Neutrophil (primary cell): ENCODE data around the gene PTPRG.

Source experiments
- H3K27ac ChIP-seq: fragments of 200-600 bp; sonication (generic); 2 replicates; pipeline ENCODE4 v1.5.1; 2016; ENCODE audit warnings: mild to moderate bottlenecking, moderate library complexity
- H3K27me3 ChIP-seq: fragments of 200-600 bp; sonication (generic); 2 replicates; pipeline ENCODE4 v1.6.0; 2016; ENCODE audit warnings: mild to moderate bottlenecking
- H3K36me3 ChIP-seq: fragments of 200-600 bp; sonication (generic); 2 replicates; pipeline ENCODE4 v1.5.1; 2017
- H3K4me1 ChIP-seq, 2 experiments: fragments of 200-600 bp in 1 of 2; sonication (generic) in 1 of 2; 1 replicate in 1 of 2; 2 replicates in 1 of 2; pipeline versions ENCODE4 v1.5.1 to v1.6.1; 2013 to 2016; ENCODE audit warnings: low read depth in 1 of 2, low read length in 1 of 2, mild to moderate bottlenecking in 1 of 2, moderate library complexity in 1 of 2; ENCODE audit not compliant: control insufficient read depth in 1 of 2, insufficient read depth in 1 of 2
- H3K4me3 ChIP-seq, 2 experiments: fragments of 200-600 bp in 1 of 2; sonication (generic) in 1 of 2; 1 replicate in 1 of 2; 2 replicates in 1 of 2; pipeline ENCODE4 v1.5.1; 2013 to 2016; ENCODE audit warnings: low read depth in 1 of 2, low read length in 1 of 2, mild to moderate bottlenecking in 1 of 2, moderate library complexity in 1 of 2
- H3K9me3 ChIP-seq: fragments of 200-600 bp; sonication (generic); 2 replicates; pipeline ENCODE4 v1.5.1; 2016
- TF ChIP-seq, protein P1 (sequence below): fragments of 200-600 bp; sonication (generic); IDR thresholded peaks from 2 replicates; pipeline ENCODE4 v1.5.1; 2016; ENCODE audit warnings: antibody characterized with exemption

PTPRG gene

DNA sequence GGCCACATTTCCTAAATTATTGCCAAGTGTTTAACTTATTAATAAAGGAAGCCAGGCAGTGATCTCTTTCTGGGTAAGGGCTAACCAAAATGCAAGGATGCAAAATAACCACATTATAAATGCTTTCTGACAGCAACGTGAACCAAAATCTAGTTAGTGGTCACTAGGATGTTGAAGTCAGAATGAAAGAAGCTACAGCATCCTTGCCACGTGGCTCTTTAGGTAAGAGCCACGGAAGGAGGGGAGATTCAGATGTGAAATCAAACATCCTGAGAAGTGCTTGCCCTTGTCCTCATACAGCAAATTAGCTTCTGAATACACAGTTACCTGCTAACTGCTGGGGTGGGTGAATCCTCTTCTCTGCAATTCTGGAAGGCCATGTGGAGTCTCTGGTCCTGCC, 565.7 kb downstream of the PTPRG start:
- Histone ChIP-seq H3K9me3 (no peaks in the 10 kb centered on the region), H3K4me1 (no peaks in the 10 kb centered on the region), H3K27ac (no peak overlapping the region), H3K36me3 (no peaks in the 10 kb centered on the region), H3K4me3 (no peak overlapping the region), H3K27me3 (no peaks in the 10 kb centered on the region)
- TF ChIP-seq, protein P1, sequence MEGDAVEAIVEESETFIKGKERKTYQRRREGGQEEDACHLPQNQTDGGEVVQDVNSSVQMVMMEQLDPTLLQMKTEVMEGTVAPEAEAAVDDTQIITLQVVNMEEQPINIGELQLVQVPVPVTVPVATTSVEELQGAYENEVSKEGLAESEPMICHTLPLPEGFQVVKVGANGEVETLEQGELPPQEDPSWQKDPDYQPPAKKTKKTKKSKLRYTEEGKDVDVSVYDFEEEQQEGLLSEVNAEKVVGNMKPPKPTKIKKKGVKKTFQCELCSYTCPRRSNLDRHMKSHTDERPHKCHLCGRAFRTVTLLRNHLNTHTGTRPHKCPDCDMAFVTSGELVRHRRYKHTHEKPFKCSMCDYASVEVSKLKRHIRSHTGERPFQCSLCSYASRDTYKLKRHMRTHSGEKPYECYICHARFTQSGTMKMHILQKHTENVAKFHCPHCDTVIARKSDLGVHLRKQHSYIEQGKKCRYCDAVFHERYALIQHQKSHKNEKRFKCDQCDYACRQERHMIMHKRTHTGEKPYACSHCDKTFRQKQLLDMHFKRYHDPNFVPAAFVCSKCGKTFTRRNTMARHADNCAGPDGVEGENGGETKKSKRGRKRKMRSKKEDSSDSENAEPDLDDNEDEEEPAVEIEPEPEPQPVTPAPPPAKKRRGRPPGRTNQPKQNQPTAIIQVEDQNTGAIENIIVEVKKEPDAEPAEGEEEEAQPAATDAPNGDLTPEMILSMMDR, result no peak

DNA sequence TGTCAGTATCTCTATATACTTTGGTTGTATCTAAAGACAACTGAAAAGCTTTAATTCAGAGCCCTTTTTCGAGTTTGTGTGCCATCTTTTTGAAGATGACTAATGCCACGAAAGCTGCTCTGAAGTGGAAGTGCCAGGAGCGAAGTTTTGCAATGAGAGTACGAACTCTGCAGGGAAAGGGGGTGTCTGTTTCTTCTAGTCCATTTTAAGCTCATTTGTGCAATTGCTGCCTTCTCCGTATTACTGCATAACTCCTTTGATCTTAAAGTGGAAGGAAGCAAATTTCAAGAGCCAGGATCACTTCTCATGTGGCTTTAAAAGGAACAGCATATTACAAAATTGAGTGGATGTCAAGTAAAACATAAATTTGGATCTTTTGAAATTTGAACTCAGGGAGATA, 566.7 kb downstream of the PTPRG start:
- no peak overlapping the region for H3K4me3 ChIP-seq
- no peaks in the 10 kb centered on the region for H3K4me1 ChIP-seq
- no peaks in the 10 kb centered on the region for H3K36me3 ChIP-seq
- H3K9me3 ChIP-seq, result no peaks in the 10 kb centered on the region
- no peak overlapping the region for H3K27ac ChIP-seq
- H3K27me3 ChIP-seq, result no peaks in the 10 kb centered on the region
- TF ChIP-seq, protein P1, result no peak

DNA sequence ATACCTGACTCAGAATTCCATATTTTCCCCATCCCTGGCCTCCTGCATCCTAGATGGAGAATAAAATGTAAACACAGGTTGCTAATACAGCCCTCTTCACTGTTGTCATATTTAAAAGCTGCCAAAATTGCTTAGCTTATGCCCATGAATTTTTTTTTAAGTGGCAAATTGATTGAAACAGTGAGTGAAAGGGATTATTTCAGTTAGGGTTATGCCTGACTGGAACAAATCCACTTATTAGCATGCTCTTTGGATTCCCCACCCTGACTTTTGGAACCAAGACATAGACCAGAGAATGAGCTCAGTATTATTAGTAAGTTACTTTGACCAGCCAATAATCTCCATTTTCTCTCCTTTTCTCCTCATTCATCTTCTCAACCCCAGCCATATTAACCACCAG, 567.3 kb downstream of the PTPRG start:
- H3K36me3 ChIP-seq, result no peaks in the 10 kb centered on the region
- no peak overlapping the region for H3K4me3 ChIP-seq
- no peak overlapping the region for H3K27ac ChIP-seq
- H3K4me1 ChIP-seq, result no peaks in the 10 kb centered on the region
- no peaks in the 10 kb centered on the region for H3K9me3 ChIP-seq
- H3K27me3 ChIP-seq, result no peaks in the 10 kb centered on the region
- TF ChIP-seq, protein P1, result no peak

DNA sequence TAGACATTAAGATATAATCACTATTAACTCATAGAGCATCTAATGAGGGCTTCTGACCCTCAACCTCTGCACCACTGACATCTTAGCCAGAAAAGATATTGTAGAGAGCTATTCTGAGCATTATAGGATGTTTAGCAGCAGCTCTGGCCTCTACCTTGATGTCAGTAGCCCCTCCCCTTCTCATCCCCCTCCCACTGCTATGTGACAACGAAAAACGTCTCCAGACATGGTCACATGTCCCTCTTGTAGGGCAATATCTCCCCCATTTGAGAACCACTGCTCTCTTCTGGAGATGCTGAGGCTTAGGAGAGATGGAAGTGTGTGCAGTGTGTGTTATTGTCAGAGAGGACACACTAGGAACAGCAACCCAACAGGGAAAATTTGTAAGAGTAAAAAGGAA, 569.7 kb downstream of the PTPRG start:
- H3K4me1 ChIP-seq, result no peaks in the 10 kb centered on the region
- no peaks in the 10 kb centered on the region for H3K36me3 ChIP-seq
- TF ChIP-seq, protein P1, result no peak
- H3K27me3 ChIP-seq, result no peaks in the 10 kb centered on the region
- H3K9me3 ChIP-seq, result no peaks in the 10 kb centered on the region
- no peak overlapping the region for H3K4me3 ChIP-seq
- no peak overlapping the region for H3K27ac ChIP-seq

DNA sequence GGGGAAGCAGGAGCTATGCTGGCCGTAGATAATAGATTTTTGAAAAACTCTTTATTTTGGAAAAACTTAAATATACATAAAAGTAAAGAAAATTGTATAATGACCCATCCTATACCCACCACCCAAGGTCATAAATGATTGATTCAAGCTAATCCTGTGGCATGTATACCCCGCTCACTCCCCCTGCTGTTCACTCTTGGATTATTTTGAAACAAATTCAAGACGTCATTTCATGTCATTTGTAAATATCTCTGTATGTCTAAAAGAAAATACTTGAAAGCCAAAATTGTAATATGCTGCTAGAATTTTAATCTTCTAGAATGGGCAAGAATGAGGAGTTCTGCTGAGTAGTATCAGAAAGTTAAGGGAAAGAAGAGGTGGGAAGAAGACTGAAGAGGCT, 570.2 kb downstream of the PTPRG start:
- H3K4me3 ChIP-seq, result no peak overlapping the region
- H3K27me3 ChIP-seq, result no peaks in the 10 kb centered on the region
- no peaks in the 10 kb centered on the region for H3K36me3 ChIP-seq
- TF ChIP-seq, protein P1, result no peak
- H3K27ac ChIP-seq, result no peak overlapping the region
- H3K4me1 ChIP-seq, result no peaks in the 10 kb centered on the region
- no peaks in the 10 kb centered on the region for H3K9me3 ChIP-seq

DNA sequence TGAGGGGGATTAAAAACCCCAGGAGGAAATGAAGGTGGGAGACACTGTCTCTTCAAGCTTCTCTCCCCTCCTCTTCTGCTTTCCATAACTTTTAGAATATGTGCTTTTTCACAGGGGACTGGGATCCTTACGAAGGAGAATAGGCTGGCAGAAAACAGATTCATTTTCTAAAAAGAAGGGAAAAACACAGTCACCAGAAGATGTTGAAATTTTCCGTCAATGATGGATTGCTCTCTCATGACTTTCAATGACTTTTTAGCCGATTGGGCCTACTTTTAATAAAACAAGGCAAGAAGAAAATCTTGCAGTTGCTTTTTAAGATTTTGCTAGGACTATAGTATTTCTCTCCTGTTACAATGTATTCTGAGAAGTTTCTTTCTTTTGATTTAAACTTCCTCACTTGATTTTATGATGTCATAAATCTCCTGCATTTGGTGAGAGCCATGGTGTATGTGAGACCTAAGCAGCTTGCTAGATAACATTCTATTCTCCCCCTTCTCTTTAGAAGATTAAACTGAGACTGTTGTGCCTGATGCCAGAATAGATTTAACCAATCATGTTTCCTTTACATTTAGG, 570.7 kb downstream of the PTPRG start:
- Histone ChIP-seq H3K36me3 (no peaks in the 10 kb centered on the region), H3K4me1 (no peaks in the 10 kb centered on the region), H3K27me3 (no peaks in the 10 kb centered on the region), H3K27ac (no peak overlapping the region), H3K4me3 (no peak overlapping the region), H3K9me3 (no peaks in the 10 kb centered on the region)
- TF ChIP-seq, protein P1, result no peak
